HEK293T (cell line): ENCODE measurements around the gene SP100.

ENCODE experiments used
- CTCF ChIA-PET: fragments of 350-600 bp; formaldehyde crosslinking; extraction: SDS; loops from one replicate; lab custom pipeline; 2021; ENCODE audit warnings: antibody characterized with exemption, inconsistent platforms; lab: Yijun Ruan, JAX
- POLR2A ChIA-PET: fragments of 350-600 bp; formaldehyde crosslinking; extraction: SDS; loops from one replicate; lab custom pipeline; 2020; ENCODE audit warnings: antibody characterized with exemption, inconsistent platforms; lab: Yijun Ruan, JAX
- DNase-seq: peaks from one replicate; pipeline ENCODE4 v3.0.0; 2012; ENCODE audit warnings: mixed read lengths; ENCODE audit errors: extremely low spot score
- ARNT ChIP-seq: fragments of 450-650 bp; IDR thresholded peaks from 2 replicates; pipeline ENCODE4 v1.6.1; 2017; ENCODE audit warnings: mild to moderate bottlenecking
- CTBP1 ChIP-seq: fragments of 450-650 bp; IDR thresholded peaks from 2 replicates; pipeline ENCODE4 v1.6.1; 2016; ENCODE audit warnings: borderline replicate concordance
- ELF4 ChIP-seq: fragments of 450-650 bp; IDR thresholded peaks from 2 replicates; pipeline ENCODE4 v1.6.1; 2017; ENCODE audit warnings: antibody characterized with exemption
- HDGF ChIP-seq: fragments of 450-650 bp; IDR thresholded peaks from 2 replicates; pipeline ENCODE4 v1.6.1; 2017; ENCODE audit warnings: antibody characterized with exemption, borderline replicate concordance
- LEF1 ChIP-seq: fragments of 450-650 bp; IDR thresholded peaks from 2 replicates; pipeline ENCODE4 v1.6.1; 2017; ENCODE audit warnings: mild to moderate bottlenecking, borderline replicate concordance
- NFRKB ChIP-seq: fragments of 450-650 bp; IDR thresholded peaks from 2 replicates; pipeline ENCODE4 v1.6.1; 2016; ENCODE audit warnings: mild to moderate bottlenecking, moderate library complexity
- TARDBP ChIP-seq: fragments of 450-650 bp; IDR thresholded peaks from 2 replicates; pipeline ENCODE4 v1.6.1; 2016

Gene SP100

GRCh38 chr2:230592775-230593174, 176.8 kb downstream of the SP100 start:
- no peak for DNase-seq
- TF ChIP-seq ARNT (no peak), TARDBP (no peak), HDGF (no peak), LEF1 (no peak), CTBP1 (no peak), ELF4 (no peak), NFRKB (no peak)
- ChIA-PET CTCF (no interaction called here), POLR2A (no interaction called here)
